GM21515 (cell line): Measurements from ENCODE around the gene IFT52.
"Not testable (repeated sequence)": the region's sequence is repeated elsewhere in the genome, so short reads cannot be mapped to it uniquely, and the experiment has no call there.

ENCODE experiments used
- ATAC-seq: cut with Tn5 transposase; IDR thresholded peaks from one replicate; pipeline ENCODE4 v1.9.1; 2021; ENCODE audit not compliant: unreplicated experiment

The IFT52 gene

GRCh38 chr20:43642548-43642947 is 51.8 kb downstream of the IFT52 start:
- no peak for ATAC-seq

- no peak for ATAC-seq
These were observed 60.3 kb downstream of the IFT52 start for GRCh38 chr20:43650997-43651525.

GRCh38 chr20:43651650-43652184 is 61.0 kb downstream of the IFT52 start:
- ATAC-seq = not testable (repeated sequence)

- no peak for ATAC-seq
These were observed 63.2 kb downstream of the IFT52 start for GRCh38 chr20:43653966-43654365.

- not testable (repeated sequence) for ATAC-seq
These were observed 64.4 kb downstream of the IFT52 start for GRCh38 chr20:43655176-43655575.

GRCh38 chr20:43655937-43656336 is 65.2 kb downstream of the IFT52 start:
- no peak for ATAC-seq

GRCh38 chr20:43658069-43658722 is 67.5 kb downstream of the IFT52 start:
- ATAC-seq = no peak

GRCh38 chr20:43658723-43659419 is 68.1 kb downstream of the IFT52 start:
- no peak for ATAC-seq

GRCh38 chr20:43662943-43663655 is 72.4 kb downstream of the IFT52 start:
- no peak for ATAC-seq

GRCh38 chr20:43665466-43666176 is 74.9 kb downstream of the IFT52 start:
- no peak for ATAC-seq

- ATAC-seq = peak; percentile 79
These were observed 75.9 kb downstream of the IFT52 start, which contains the start of gene MYBL2 for GRCh38 chr20:43666376-43667328. TSS of gene MYBL2 (plus strand) at chr20:43667114. CDS start at chr20:43667284, 170 bp downstream.

- ATAC-seq = peak; percentile 12
These were observed 76.8 kb downstream of the IFT52 start for GRCh38 chr20:43667341-43668132.

- no peak for ATAC-seq
These were observed 78.6 kb downstream of the IFT52 start for GRCh38 chr20:43669332-43669731.

- no peak for ATAC-seq
These were observed 79.7 kb downstream of the IFT52 start for GRCh38 chr20:43670423-43670822.

- ATAC-seq = no peak
These were observed 85.6 kb downstream of the IFT52 start for GRCh38 chr20:43676368-43676767.

GRCh38 chr20:43680981-43681380 is 90.2 kb downstream of the IFT52 start:
- no peak for ATAC-seq

GRCh38 chr20:43681468-43681942 is 90.8 kb downstream of the IFT52 start:
- peak; percentile 19 for ATAC-seq

GRCh38 chr20:43681991-43682410 is 91.3 kb downstream of the IFT52 start:
- peak; percentile 94 for ATAC-seq

- peak; percentile 33 for ATAC-seq
These were observed 91.7 kb downstream of the IFT52 start for GRCh38 chr20:43682446-43682845.
